HG03095 (cell line): ENCODE results near the gene KLHL26.
"Not testable (repeated sequence)": the region's sequence is repeated elsewhere in the genome, so short reads cannot be mapped to it uniquely, and the experiment has no call there.

Experiments
- ATAC-seq: cut with Tn5 transposase; IDR thresholded peaks from one replicate; pipeline ENCODE4 v1.9.1; 2021; ENCODE audit warnings: moderate library complexity; ENCODE audit not compliant: unreplicated experiment

The KLHL26 gene, protein sequence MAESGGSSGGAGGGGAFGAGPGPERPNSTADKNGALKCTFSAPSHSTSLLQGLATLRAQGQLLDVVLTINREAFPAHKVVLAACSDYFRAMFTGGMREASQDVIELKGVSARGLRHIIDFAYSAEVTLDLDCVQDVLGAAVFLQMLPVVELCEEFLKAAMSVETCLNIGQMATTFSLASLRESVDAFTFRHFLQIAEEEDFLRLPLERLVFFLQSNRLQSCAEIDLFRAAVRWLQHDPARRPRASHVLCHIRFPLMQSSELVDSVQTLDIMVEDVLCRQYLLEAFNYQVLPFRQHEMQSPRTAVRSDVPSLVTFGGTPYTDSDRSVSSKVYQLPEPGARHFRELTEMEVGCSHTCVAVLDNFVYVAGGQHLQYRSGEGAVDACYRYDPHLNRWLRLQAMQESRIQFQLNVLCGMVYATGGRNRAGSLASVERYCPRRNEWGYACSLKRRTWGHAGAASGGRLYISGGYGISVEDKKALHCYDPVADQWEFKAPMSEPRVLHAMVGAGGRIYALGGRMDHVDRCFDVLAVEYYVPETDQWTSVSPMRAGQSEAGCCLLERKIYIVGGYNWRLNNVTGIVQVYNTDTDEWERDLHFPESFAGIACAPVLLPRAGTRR

DNA sequence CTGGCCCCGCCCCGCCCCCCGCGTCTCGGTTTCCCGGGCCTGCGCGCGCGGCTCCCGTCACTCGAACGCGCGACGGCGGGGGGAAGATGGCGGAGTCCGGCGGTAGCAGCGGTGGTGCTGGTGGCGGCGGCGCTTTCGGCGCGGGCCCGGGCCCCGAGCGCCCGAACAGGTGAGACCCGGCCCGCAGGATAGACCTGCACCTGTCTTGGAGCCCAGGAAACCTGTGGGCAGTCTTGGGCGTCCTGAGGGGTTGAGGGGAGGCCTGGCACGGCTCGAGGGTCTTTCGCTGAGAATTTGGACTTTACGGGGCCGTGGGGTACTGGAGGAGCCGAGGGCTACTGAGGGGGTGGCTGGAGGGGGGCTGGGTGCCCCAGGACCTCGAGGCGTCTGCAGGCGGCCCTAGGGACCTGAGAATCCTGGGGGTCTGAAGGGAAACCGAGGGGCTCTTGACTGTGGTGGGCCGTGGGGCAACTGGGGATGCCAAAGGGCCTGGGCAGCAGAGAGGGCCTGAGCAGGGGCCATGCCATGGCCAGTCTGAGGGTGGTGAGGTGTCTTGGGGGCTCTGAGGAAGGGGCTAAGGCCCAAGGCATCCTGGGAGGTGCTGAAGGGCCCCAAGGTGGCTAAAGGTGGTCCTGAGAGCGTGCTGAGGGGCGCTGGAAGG is at the start of gene KLHL26:
Gene KLHL26, plus strand, starts transcription at position 60 of the 661 bp plus-strand sequence. Its CDS starts 27 bp downstream, at position 87.
- ATAC-seq = no peak

DNA sequence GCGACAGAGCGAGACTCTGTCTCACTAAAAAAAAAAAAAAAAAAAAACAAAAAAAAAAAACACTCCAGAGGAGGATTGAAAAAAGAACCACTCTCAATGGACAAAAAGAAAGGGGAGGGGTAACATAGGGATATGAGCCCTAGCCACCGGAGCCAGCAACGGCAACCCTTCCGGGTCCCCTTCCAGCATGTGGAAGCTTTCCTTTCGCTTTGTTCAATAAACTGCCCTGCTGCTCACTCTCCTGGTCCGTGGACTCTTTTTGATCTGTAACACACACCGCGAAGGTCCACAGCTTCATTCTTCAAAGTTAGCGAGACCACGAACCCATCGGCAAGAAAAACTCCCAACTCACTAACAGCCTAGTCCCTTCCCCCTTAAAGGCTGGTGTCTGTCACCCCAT is 49.3 kb upstream of the KLHL26 start:
- no peak for ATAC-seq

DNA sequence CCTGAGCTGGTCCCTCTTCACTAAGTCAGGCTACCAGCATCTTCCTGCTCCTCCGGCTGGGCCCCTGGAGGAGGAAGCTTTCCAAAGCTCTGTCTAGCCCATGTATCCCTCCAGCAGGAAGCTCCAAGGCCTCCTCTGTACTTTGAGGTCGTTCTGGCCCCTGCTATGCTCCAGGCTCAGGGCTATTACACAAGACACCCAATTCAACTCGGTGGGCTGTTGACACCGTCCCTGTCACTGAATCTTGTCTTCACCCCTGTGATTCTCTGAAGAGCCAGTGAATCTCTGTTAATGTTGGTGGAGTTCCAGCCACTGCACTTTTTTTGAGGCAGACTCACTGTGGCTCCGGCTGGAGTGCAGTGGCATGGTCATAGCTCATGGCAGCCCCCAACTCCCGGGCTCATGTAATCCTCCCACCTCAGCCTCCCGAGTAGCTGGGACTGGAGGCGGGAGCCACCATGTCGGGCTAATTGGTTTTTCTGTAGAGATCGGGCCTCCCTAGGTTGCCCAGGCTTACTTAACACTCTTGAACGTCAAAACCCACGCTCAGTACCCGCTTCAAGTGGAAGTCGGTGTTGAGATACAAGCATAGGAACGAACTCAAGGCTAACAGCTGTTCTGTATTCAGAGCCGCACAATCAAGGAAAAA is 48.7 kb upstream of the KLHL26 start:
- no peak for ATAC-seq

DNA sequence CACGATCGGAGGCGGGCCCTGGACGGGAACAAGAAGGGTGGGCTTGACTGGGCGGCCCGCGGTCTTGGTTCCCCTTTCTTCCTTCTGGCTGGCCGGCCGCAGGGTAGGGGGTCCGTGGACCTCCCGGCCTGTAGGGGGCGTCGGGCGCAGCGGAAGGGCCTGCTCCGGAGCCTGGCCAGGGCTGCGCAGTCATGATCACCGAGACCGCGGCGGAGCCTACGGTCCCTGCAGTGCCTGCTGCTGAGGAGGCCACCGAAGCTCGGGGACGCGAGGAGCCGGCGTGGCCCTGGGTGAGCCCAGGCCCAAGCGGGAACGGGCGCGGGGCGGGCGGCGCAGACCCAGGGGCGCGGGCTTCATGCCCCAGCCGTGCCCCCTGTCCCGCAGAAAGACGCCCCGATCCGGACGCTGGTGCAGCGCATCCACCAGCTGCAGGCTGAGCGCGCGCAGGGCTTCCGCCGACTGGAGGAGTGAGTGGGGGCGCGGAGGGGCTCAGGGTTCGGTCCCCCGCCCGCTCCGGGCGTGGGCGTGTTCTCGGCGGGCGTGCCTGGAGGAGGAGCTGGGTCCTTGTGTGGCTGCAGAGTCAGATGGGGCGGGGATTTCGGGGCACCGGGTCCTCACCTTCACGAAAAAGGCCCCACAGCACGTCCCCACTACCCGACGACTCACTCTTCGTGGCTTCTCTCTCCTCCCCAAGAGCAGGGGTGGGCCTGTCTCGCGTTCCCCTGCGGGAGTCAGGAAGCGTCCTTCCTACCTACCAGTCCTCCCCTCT is 48.0 kb upstream of the KLHL26 start, which contains the start of gene REX1BD:
Gene REX1BD, plus strand, starts transcription at position 188 of the 769 bp plus-strand sequence. Its CDS starts 4 bp downstream, at position 192.
- ATAC-seq = peak; percentile 70

DNA sequence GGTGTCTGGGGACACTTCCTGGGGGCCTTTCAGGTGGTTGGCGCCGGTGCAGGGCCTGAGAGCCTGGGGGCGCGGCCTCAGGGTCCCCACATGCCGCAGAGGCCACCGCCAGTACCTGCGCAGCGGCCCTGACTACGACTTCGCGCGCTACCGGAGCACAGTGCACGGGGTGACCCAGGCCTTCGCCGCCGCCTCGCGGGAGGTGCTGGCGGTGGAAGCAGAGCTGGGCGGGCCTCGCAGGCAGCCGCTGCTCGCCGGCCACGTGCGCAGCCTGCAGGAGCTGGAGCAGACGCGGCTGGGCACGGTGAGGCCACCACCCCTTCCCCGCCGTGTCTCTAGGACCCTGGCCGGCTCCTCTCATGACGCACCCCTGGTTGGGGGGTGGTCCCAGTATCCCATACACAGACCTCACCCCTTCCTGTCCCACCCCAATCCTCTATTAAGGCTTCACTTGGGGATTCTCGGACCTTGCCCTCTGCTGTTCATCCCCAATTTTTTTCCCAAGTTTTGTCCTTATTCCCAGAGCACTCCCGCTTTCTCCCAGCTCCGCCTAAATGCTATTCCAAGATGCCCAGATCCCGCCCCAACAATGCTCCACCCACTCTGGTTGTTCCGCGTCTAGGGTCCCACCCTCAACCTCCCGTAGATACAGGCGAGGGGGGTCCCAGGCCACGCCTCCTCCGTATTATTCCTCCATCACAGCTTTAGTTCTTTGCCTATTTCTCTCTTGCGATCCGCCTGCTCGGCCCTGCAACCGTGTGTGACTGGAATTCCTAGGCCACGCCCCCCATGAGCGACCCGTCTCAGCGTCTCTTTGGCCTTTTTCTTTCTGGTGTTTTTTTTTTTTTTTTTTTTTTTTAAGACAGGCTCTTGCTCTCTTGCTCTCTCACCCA is 47.2 kb upstream of the KLHL26 start:
- ATAC-seq = peak; percentile 27

DNA sequence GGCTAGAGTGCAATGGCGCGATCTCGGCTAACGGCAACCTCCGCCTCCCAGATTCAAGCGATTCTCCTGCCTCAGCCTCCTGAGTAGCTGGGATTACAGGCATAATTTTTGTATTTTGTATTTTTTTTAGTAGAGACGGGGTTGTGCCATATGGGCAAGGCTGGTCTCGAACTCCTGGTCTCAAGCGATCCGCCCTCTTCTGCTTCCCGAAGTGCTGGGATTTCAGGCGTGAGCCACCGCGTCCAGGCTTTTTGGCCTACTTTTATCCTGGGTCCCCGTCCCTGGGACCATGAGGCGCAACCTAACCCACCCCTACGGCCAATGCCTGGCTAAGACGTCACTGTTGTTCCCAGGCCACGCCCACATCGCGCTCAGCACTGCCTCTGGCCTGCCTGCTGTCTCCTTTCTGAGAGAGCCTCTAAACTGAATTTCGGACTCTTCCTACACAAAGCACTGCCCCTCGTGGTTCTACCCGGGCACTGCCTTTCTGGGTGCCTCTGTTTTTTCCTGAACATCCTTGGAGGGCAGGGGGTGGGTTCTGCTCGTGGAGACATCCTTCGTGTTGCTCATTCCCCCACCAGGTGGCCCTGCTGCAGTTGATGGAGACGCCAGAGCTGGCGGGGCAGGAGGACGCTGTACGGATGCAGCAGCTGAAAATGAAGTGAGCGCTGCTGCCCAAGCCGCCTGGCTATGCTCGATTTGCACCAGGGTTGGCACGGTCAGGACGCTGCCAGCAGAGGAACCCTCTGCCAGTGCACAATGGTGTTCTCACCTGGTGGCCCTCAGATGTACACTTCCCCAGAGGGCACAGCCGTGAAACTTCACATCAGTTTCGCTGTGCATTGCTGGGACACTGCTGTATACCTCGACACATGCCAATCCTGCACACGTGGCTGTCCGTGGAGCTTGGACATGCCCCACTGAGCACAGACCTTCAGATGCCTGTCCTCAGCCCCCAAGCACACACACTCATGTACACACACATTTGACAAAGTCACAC is 46.3 kb upstream of the KLHL26 start:
- no peak for ATAC-seq

DNA sequence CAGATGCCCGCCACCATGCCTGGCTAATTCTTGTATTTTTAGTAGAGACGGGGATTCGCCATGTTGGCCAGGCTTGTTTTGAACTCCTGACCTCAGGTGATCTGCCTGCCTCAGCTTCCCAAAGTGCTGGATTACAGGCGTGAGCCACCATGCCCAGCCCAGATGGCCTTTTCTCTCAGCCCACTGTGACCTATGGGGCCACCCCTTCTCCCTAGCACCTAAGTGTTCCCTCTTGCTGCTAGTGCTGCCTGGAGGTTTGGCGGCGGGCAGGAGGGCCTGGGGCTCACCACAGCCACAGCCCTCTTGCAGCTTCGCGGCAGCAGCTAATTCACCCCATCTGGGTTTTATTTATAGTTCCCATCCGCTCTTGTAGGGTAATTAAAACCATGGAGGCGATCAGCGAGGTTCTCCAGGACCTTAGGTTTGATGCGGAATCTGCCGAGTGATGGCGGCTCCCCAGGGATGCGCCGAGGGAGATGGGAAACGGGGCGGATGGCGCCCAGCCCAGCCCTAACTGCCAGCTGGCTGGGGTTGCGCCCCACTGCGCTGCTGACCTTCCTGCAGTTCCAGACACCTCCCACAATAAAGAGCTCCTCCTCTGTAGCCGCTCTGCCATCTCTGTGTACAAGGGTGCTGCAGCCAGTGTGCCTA is 45.0 kb upstream of the KLHL26 start:
- ATAC-seq = no peak

DNA sequence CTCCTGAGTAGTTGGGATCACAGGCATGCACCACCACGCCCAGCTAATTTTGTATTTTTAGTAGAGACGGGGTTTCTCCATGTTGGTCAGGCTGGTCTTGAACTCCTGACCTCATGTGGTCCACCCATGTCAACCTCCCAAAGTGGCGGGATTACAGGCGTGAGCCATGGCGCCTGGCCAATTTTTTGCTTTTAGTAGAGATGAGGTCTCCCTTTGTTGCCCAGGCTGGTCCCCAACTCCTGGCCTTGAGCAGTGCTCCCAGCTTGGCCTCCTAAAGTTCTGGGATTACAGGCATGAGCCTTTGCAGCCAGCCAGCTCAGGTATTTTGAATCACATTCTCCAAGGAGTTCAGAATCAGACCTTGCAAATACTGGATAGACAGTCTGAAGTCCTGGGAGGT is 44.1 kb upstream of the KLHL26 start:
- ATAC-seq = not testable (repeated sequence)

DNA sequence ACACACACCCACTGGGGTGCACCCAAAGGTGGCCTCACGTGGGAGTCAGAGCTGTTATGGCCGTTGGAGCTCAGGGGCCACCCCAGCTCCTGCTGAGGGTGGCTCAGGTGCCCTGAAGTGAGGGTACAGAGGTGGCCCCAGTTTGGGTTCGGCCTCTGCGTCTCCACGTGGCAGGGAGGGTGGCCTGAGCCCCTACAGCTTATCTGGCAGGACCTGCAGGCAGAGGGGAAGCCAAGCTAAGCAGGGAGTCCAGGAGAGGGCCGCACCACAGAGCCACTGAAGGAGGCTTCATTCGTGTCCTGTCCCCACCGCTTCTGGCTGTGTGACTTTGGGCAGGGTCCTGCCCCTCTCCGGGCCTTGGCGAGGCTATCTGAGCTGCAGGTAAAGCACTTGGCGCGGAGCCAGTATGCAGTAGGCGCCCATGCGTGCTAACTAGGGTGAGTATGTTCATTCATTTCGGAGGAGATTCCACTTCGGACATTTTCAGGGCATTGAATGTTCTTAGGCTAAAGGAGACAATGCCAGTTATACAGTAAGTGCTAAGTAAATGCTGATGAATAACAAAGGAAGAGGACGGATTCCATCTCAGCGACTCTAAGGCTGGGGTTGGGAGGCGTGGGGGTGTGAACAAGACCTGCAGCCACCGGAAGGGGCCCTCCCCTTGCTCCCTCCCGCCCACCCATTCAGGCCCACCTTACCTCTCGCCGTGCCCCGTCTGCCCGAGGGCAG is 43.3 kb upstream of the KLHL26 start:
- ATAC-seq = no peak

DNA sequence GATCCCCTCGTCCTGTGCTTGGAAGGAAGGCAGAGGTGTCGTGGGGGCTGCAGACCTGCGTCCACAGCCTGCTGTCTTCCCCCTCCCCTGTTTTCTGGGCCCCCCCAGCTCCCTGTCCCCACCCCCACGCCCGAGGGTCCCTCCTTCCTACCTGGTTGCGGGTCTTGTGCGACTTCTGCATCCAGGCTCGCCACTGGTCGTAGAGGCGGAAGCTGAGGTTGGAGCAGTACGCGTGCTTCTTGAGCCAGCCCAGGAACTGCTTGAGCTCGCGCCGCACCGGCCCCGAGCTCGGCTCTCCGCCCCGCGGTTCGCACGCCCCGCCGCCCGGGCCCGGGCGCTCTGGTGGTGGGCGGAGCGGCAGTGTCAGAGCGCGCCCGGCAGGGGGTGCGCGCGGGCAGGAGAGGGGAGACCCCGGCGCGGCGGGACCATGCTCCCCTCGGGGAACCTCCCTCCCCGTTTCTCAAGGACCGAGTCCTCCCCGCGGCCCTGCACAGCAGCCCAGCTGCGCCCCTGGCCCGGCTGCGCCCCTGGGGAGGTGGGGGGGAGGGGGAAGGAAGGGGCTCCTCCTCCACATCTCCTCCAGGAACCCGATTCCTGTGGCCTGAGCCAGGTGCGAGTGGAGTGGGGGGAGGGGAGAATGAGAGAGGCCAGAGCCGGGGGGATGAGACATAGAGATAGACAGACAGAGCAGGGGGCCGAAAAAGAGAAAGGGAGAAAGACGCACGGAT is 42.6 kb upstream of the KLHL26 start:
- no peak for ATAC-seq

DNA sequence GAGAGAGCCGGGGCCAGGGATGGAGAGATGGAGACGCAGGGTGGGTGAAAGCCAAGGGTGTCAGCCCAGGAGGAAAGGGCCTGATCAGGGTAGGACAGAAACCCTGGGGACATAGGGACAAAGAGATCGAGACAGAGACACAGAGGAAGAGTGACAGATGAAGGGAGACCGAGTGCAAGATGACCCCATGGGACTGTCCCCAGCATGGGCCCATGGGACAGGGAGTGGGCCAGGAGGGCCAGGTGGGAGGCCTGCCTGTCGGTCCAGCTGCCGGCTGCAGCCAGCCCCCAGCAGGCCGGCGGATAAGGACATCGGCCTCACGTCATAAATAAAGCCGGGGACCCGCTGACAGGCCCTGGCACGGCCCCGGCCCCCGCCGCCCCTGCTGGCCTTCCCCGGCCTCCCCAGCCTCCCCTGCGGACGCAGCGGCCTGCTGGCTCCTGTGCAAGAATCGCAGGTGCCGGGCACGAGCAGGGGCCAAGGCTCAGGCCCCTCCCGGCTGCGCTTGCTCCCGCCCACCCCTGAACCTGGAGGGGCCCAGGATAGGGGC is 41.9 kb upstream of the KLHL26 start:
- ATAC-seq = no peak

DNA sequence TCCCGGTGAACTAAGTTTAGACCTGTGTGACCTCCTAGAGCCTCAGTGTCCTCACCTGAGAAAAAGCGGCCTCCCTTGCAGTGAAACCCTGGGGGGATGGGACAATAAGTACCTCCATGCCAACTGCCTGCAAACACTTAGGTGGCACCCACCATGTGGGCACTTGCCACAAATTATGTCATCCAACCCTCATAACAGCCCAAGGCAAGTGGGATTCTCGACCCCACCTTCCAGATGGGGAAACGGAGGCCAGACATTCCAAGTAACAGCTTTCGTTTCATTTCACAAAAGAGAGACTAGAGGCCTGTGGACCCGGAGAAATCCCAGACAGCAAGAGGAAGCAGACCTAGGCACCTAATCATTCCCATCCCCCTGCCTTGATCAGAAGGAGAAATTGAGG is 41.4 kb upstream of the KLHL26 start:
- ATAC-seq = no peak

DNA sequence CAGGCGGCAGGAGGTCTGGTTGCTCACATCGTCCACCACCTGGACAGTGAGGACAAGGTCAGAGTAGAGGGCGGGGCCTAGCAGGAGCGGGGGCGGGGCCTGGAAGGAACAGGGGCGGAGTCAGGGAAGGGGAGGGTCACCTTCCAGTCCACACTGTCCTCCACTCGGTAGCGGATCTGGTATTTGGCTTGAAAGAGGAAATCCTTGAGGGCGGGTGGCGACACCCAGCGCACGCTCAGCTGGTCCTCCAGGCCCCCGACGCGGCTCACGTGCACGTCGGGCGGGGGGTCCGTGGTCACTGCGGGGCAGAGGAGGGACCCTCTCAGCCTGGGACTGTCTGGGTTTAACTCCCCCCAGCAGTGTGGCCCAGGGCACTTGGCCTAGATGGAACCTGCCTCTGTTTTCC is 40.1 kb upstream of the KLHL26 start:
- no peak for ATAC-seq

DNA sequence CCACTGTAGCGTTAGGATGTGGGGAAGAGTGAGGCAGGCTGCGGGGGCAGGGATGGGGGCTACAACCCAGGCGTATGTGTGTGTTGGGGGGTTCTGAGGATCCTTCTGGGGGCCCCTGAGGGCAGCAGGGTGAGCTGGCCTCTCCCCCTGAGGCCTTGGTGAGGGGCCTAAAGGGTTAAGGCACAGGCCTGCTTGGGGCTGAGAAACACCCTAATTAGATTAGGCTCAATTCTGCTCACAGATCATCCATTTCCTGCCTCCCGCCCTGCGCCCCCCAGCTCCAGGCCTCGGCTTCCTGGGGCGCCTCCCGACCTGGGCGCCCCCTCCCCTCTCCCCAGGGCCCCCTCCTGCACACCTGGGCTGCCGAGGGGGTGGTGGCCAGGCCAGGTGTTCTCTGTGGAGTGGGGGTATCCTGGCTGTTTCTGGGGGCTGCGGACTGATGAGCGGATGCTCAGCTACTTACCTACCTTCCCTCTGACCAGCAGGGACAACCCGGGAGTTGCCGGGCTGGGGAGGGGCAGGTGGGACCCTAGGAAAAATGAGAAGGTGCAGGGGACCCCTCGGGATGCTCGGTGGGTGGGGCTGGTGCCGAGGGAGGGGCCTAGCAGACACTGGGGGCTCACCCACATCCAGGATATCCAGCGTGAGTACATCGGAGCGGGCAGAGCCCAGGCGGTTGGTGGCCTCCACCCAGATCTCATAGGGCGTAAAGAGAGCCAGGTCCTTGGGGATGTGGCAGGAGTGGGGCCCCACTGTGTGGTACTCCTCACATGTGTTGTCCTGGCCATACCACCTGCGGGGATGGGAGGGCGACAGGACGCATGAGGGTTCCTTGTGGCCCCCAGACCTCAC is 38.8 kb upstream of the KLHL26 start:
- no peak for ATAC-seq

DNA sequence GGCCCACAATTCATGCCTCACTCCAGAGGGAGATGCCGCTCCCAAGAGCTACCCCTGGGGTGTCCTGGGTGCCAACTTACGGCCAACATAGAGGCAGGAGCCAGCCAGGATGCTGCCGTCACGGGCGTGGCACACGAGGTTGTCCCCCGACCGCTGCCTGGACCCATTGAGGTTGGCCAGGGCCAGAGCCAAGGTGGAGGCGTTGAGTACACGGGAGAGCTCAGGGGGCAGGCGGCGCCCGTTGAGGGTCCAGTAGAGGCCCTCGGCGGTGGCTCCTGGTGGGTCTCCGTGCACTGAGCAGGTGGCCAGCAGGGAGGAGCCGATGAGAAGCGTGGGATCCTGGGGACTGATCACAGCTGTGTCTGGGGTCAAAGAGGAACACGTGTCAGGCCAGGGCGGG is 37.3 kb upstream of the KLHL26 start:
- ATAC-seq = no peak
